HG02610 (cell line): ENCODE data around the gene CRYGN.
A peak's percentile ranks its signal among the peaks of the same experiment; 100 is the strongest.

ENCODE experiments used
- ATAC-seq: cut with Tn5 transposase; IDR thresholded peaks from one replicate; pipeline ENCODE4 v1.9.1; 2021; ENCODE audit warnings: mild to moderate bottlenecking, moderate library complexity; ENCODE audit not compliant: unreplicated experiment

Gene CRYGN

DNA sequence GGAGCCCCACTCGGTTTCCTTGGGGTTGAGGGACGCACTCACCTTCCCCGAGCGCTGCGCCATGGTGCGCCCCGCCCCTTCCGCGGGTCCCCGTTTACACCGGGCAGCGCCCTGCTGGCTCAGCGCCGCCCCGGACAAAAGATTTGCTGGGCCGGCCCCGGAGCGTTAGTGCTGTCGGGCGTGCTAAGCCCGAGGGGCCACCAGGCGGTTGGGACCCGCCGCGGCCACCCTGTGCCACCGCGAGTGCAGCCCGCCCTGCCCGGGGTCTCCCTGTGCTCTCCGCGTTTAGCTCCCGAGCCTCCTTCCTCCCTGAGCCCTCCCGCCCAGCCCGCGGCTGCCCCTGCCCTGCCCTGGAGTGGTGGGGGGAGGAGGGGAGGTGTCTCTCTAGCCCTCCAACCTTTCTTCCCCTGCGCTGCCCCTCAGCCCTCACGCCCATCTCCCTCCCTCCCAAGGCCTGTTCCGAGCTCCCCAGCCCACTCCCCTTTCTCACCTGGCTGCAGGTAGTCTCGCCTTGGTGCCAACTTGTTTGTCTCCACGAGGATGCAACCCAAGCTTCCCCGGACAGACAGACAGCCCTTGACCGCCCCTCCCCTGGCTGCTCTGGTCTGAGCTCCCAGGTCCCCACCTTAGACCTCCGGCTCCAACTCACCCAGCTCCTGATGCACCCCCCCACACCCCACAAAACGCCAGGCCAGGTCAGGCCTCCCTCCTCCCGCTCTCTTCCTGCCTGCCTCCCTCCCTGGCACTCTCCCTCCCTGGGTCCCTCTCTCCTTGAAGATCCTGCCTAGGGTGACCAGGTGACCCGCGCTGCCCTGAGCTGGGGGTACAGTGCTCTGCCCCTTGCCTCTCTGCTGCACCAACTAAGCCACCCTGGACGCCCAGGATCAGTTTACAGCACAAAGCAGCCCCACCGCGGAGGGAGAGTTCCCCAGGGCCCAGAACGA lies at the start of gene CRYGN:
CRYGN (minus strand) TSS at position 287 of the 944 bp plus-strand sequence; CDS start at position 63, 224 bp downstream.
- ATAC-seq, result no peak

DNA sequence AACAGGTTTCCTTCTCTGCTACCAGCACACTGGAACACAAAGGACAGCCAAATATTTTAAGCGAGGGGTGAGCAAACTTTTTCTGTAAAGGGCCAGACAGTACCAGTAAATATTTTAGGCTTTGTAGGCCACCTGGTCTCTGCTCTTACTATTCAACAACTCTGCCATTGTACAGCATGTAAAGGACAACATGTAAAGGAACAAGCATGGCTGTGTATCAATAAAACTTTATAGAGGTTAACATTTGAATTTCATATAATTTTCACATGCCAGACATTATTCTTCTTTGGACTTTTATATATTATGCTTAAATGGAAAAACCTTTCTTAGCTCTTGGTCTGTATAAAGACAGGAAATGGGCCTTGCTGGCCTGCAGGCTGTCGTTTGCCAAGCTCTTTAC lies 49.6 kb upstream of the CRYGN start:
- no peak for ATAC-seq

DNA sequence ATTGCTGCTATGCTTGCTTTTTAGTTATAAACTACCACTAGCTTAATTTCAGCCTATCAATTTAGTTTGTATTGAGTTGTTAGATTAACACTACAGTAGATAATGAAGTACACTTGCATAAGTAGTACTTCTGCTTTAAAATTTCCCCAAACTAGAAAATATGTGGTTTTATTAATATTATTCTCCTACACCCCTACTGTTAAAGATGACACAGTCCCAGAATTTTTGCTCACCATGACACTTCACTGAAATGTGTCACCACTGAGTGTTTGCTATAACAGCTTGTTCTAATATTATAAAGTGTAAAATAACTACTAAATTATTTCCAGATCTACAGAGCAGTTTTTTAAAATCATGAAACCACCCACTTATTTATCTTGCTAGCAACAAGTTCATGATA lies 48.2 kb upstream of the CRYGN start:
- no peak for ATAC-seq

- no peak for ATAC-seq
These were observed 47.3 kb upstream of the CRYGN start for GRCh38 chr7:151487228-151487627.

DNA sequence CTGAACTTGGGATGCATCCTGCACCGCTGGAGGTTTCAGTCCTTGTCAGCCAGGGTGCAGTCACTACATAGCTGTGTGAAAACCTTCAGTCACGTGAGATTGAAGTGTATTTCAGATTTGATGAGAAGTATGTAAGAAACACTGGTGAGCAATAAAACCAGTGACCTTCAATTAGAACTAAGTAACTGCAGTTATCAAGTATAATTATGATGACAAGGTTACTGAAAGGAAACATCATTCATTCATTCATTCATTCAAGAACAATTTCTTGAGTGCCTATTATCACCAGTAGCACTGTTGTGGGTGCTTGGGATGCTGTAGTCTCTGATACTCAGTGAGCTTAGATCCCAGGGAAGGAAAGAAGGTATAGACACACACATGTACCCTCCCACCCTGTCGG lies 46.1 kb upstream of the CRYGN start:
- no peak for ATAC-seq

- ATAC-seq, result peak; percentile 59
These were observed 45.2 kb upstream of the CRYGN start for GRCh38 chr7:151484971-151485707.

DNA sequence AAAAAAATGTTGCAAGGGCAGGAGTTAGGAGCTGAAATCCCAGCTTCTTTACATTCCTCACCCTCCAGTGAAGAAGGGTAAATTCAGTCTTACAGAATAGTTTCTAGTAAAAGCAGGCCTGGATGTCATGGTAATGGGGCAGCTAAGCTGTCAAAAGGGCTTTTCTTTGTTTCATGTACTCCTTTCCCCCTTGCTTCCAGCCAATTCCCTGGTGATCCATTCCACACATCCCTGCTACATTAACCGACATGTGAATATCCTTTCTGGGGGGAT lies 43.7 kb upstream of the CRYGN start:
- ATAC-seq, result no peak

DNA sequence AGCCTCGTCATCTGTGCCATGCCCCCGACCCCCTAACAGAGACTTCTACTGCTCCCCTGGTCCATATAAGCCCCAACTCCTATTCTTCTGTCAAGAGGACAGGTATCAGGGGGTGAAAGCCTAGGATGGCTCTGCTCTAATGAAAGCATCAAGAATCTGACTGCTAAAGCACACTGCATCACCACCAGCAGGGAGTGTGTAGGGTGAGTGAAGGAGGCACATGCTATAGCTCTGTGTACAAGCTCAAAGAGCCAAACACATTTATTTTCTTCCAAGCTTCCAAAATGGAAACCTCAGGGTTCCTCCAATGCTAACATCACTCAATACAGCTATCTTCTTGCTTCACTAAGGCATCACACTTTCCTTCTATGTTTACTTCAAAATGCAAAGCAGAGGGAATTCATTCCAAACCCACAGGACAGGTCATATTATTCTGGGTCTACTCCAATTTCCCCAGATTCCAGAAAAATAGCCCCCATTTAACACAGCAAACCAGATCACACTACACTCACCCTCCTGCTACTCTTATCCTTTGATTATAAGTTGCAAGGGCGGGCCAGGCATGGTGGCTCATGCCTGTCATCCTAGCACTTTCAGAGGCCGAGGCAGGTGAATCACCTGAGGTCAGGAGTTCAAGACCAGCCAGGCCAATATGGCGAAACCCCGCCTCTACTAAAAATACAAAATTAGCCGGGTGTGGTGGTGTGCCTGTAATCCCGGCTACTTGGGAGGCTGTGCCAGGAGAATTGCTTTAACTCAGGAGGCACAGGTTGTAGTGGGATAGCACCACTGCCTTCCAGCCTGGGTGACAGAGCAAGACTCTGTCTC lies 43.2 kb upstream of the CRYGN start:
- no peak for ATAC-seq

DNA sequence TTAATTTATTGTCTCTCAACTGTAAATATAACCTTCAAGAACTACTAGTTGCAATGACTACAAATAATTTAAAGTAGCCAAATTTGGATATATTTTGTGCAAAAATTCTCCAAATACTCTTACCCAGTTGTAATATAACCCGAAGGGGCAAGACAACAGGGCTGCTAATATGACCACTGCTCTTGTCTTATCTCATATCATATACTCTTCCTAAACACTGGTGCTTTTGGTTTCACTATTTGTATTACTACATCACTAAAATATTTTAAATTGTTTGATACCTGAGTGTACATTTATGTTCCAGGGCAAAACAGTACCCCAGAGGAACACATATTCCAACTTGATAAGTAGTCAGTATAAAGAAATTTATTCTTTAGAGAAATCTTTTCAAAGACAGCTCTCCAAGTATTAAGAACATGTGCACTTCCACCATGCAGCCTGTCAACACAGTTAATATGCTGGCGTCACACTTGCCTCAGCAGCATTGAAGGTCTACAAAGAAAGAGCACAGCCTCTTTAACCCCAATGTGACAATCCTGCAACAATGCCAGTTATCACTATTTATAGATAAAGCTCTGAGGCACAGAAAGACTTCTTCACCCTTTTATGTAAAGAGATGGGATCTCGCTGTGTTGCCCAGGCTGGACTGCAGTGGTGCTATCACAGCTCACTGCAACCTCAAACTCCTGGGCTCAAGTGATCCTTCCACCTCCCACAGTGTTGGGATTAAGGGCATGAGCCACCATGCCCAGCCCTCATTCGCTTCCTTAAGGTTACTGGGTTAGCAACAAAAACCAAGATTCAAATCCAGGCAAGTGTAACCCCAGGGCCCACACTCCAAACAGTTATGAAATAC lies 41.9 kb upstream of the CRYGN start:
- ATAC-seq, result peak; percentile 58

GRCh38 chr7:151477867-151478266 lies 37.9 kb upstream of the CRYGN start:
- ATAC-seq, result no peak

- ATAC-seq, result peak; percentile 33
These were observed 32.9 kb upstream of the CRYGN start for GRCh38 chr7:151472644-151473380.

DNA sequence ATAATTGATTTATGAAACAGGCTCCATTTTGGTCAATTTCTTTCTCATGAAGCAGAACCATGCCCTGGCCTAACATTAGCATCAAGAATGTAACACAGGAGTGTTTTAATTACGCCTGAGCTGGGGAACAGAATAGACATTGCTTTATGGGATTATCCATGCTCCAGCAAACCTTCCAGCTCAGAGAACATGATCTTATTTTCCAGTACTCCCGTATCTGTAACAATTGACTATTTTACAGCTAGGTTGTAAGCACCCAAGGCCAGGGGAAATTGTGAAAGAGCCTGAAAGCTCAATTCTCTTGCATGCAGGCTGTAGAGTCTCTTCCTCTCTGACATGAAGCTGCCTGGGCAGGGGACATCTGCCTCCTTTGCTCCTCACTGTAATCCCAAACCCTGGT lies 30.8 kb upstream of the CRYGN start:
- no peak for ATAC-seq

DNA sequence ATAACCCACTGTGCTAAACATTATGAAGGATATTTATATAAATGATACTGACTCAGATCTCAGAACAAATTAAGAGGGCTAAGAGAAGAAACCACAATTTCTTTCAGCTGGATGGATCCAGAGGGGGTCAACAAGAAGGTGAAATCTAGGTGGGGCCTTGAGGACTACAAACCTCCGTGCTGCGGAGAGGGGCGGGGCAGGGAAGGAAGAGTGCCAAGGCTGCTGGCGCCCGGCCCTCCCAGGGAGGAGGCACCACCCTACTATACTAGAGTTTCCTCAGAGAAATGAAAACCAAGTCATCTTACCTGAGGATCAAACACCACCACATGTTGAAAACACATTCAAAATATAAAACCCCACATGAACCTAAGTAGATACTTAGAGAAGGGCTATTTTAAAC lies 29.3 kb upstream of the CRYGN start:
- ATAC-seq, result no peak

GRCh38 chr7:151468217-151469018 lies 28.5 kb upstream of the CRYGN start:
- ATAC-seq, result no peak

DNA sequence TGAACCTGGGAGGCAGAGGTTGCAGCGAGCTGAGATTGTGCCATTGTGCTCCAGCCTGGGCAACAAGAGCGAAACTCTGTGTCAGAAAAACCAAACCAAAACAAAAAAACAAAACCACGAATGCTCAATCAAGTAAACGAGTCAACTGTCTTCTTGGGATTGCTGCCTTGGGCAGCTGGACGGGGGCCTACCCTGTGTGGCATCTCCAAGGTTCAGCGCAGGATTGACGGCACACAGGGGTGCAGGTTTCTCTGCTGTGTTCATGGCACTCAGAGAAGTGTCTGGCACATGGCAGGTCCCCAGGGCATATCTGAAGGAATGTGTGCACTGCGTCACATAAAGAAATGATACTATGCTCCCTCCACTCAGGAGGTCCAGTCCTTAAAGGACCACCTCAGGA lies 25.2 kb upstream of the CRYGN start:
- no peak for ATAC-seq

- ATAC-seq, result no peak
These were observed 22.4 kb upstream of the CRYGN start for GRCh38 chr7:151462306-151462779.

DNA sequence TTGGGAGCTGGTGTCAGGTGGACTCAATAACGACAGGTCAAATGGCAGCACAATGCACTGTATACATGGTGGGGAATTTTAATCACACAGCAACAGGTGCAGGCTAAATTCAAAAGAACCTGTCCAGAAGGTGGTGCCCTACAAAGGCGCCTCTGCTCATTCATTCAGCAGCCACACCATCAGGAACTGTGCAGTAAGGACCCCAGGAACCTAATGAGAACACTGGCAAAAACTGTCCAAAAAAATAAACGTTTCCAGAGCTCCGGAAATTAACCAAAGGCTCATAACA lies 21.9 kb upstream of the CRYGN start:
- no peak for ATAC-seq

- ATAC-seq, result no peak
These were observed 21.4 kb upstream of the CRYGN start for GRCh38 chr7:151461096-151461941.
